Measurements from ENCODE around the gene CDH3. TPM values are rescaled to one million over a fixed set of nuclear protein-coding genes. Genes with fewer than 3 reads are reported as not detected.
"Not testable (repeated sequence)": the region's sequence is repeated elsewhere in the genome, so short reads cannot be mapped to it uniquely, and the experiment has no call there.

Gene CDH3
- total and polyA plus RNA-seq, 8 donors = 0.30 to 5.2 (median 1.2) TPM

- no peak for FAIRE-seq
- no peak overlapping the region for H3K27ac ChIP-seq
- H3K27me3 ChIP-seq = no peaks in the 10 kb centered on the region
- no peaks in the 10 kb centered on the region for H3K36me3 ChIP-seq
- WGBS, 2 donors = 53 to 58% methylated on average over 14 of the region's 14 CpGs
- no peak for TF ChIP-seq CTCF (IDR thresholded peaks at IDR 0.05)
- intact Hi-C loops (cut with DNase I) = no loop called here
- H3K4me3 ChIP-seq = no peak overlapping the region
- ATAC-seq = peak in 2 of 4 donors; percentile 23 to 56
- H3K4me1 ChIP-seq = no peaks in the 10 kb centered on the region
- no peaks in the 10 kb centered on the region for H3K9me3 ChIP-seq
- DNase-seq = no peak
Observed at GRCh38 chr16:68711421-68712139, 66.5 kb downstream of the CDH3 start.

GRCh38 chr16:68713361-68713760 is 68.3 kb downstream of the CDH3 start:
- DNase-seq (no peak), FAIRE-seq (no peak), ATAC-seq (no peak)
- Histone ChIP-seq H3K4me1 (no peaks in the 10 kb centered on the region), H3K27me3 (no peaks in the 10 kb centered on the region), H3K27ac (no peak overlapping the region), H3K4me3 (no peak overlapping the region), H3K9me3 (no peaks in the 10 kb centered on the region), H3K36me3 (no peaks in the 10 kb centered on the region)
- intact Hi-C loops (cut with DNase I) = no loop called here
- WGBS, 2 donors = 55 to 63% methylated on average over 6 of the region's 6 CpGs
- TF ChIP-seq CTCF (IDR thresholded peaks at IDR 0.05) = no peak

GRCh38 chr16:68715471-68715870 is 70.4 kb downstream of the CDH3 start:
- DNase-seq (no peak), ATAC-seq (no peak), FAIRE-seq (no peak)
- intact Hi-C loops (cut with DNase I) = no loop called here
- Histone ChIP-seq H3K4me3 (no peak overlapping the region), H3K4me1 (no peaks in the 10 kb centered on the region), H3K27ac (no peak overlapping the region), H3K36me3 (no peaks in the 10 kb centered on the region), H3K27me3 (no peaks in the 10 kb centered on the region), H3K9me3 (no peaks in the 10 kb centered on the region)
- 51 to 68% methylated on average over 5 of the region's 5 CpGs for WGBS, 2 donors
- TF ChIP-seq CTCF (IDR thresholded peaks at IDR 0.05) = no peak

- H3K27ac ChIP-seq; DNase-seq; H3K36me3 ChIP-seq; H3K9me3 ChIP-seq; FAIRE-seq; intact Hi-C loops (cut with DNase I); H3K4me1 ChIP-seq; H3K4me3 ChIP-seq; ATAC-seq; H3K27me3 ChIP-seq: not testable (repeated sequence)
- 83 to 97% methylated on average over 4 of the region's 4 CpGs for WGBS, 2 donors
Observed at GRCh38 chr16:68716516-68716915, 71.4 kb downstream of the CDH3 start.

- ATAC-seq (no peak), FAIRE-seq (no peak), DNase-seq (no peak)
- no peak for TF ChIP-seq CTCF (IDR thresholded peaks at IDR 0.05)
- Histone ChIP-seq H3K27ac (no peak overlapping the region), H3K9me3 (no peaks in the 10 kb centered on the region), H3K27me3 (no peaks in the 10 kb centered on the region), H3K4me1 (no peaks in the 10 kb centered on the region), H3K4me3 (no peak overlapping the region), H3K36me3 (no peaks in the 10 kb centered on the region)
- WGBS, 2 donors = 95 to 97% methylated on average over 4 of the region's 4 CpGs
- intact Hi-C loops (cut with DNase I) = no loop called here
Observed at GRCh38 chr16:68717684-68718083, 72.6 kb downstream of the CDH3 start.
